ENCODE results near the gene SPECC1L. TPM values are rescaled to one million over a fixed set of nuclear protein-coding genes. Genes with fewer than 3 reads are reported as not detected.

SPECC1L gene
- total RNA-seq, 2 donors from 2014 or later, result 61.9 to 69.1 TPM

- no peaks in the 10 kb centered on the region for H3K9me3 ChIP-seq (ENCODE audit: control insufficient read depth, low read length)
- no peak overlapping the region for H3K9ac ChIP-seq (ENCODE audit: extremely low read depth, low read length, poor library complexity, severe bottlenecking)
- H3K27ac Mint-ChIP-seq, result no peak overlapping the region
- H3K27me3 Mint-ChIP-seq (ENCODE audit: insufficient read depth), result peaks cover 36% of the 10 kb centered on the region
- H3K36me3 ChIP-seq (ENCODE audit: control insufficient read depth, insufficient read depth, low read length), result no peaks in the 10 kb centered on the region
- DNase-seq, result no peak
- no peaks in the 10 kb centered on the region for H3K4me1 ChIP-seq (ENCODE audit: control insufficient read depth, insufficient read depth, low read length)
- H3K27me3 ChIP-seq (ENCODE audit: control insufficient read depth, insufficient read depth, low read length, poor library complexity, severe bottlenecking), result peaks cover 27% of the 10 kb centered on the region
- no peaks in the 10 kb centered on the region for H3K4me1 Mint-ChIP-seq
- H3K27ac ChIP-seq (ENCODE audit: low read depth, low read length), result no peak overlapping the region
- WGBS, 2 experiments (ENCODE audit: insufficient coverage in 1 of 2, insufficient read length in 1 of 2), result 94 to 100% methylated on average over 4 of the region's 4 CpGs
- H3K36me3 Mint-ChIP-seq (ENCODE audit: low read depth), result no peaks in the 10 kb centered on the region
- H3K9me3 Mint-ChIP-seq, result no peaks in the 10 kb centered on the region
- H3K4me3 ChIP-seq (ENCODE audit: low read length), result no peak overlapping the region
- no peak overlapping the region for H3K4me3 Mint-ChIP-seq
- TF ChIP-seq CTCF (conservative IDR thresholded peaks at IDR 0.05), result no peak
Observed at GRCh38 chr22:24426436-24426835, 155.8 kb downstream of the SPECC1L start.

- no peak overlapping the region for H3K27ac ChIP-seq (ENCODE audit: low read depth, low read length)
- no peak overlapping the region for H3K27ac Mint-ChIP-seq
- H3K4me1 ChIP-seq (ENCODE audit: control insufficient read depth, insufficient read depth, low read length), result no peaks in the 10 kb centered on the region
- no peak overlapping the region for H3K4me3 ChIP-seq (ENCODE audit: low read length)
- no peak overlapping the region for H3K9ac ChIP-seq (ENCODE audit: extremely low read depth, low read length, poor library complexity, severe bottlenecking)
- no peaks in the 10 kb centered on the region for H3K36me3 Mint-ChIP-seq (ENCODE audit: low read depth)
- no peaks in the 10 kb centered on the region for H3K36me3 ChIP-seq (ENCODE audit: control insufficient read depth, insufficient read depth, low read length)
- no peak for DNase-seq
- H3K27me3 Mint-ChIP-seq (ENCODE audit: insufficient read depth), result peaks cover 36% of the 10 kb centered on the region
- no peak overlapping the region for H3K4me3 Mint-ChIP-seq
- H3K9me3 Mint-ChIP-seq, result no peaks in the 10 kb centered on the region
- no peaks in the 10 kb centered on the region for H3K4me1 Mint-ChIP-seq
- WGBS, 2 experiments (ENCODE audit: insufficient coverage in 1 of 2, insufficient read length in 1 of 2), result 91 to 93% methylated on average over 5 to 19 of the region's 19 CpGs
- TF ChIP-seq CTCF (conservative IDR thresholded peaks at IDR 0.05), result no peak
- H3K9me3 ChIP-seq (ENCODE audit: control insufficient read depth, low read length), result no peaks in the 10 kb centered on the region
- H3K27me3 ChIP-seq (ENCODE audit: control insufficient read depth, insufficient read depth, low read length, poor library complexity, severe bottlenecking), result peaks cover 27% of the 10 kb centered on the region
Observed at GRCh38 chr22:24426851-24427499, 156.3 kb downstream of the SPECC1L start.

GRCh38 chr22:24427500-24428164 is 157.0 kb downstream of the SPECC1L start, which contains the start of gene ADORA2A:
Gene ADORA2A, plus strand, starts transcription at chr22:24427599. Its CDS starts 5,806 bp downstream, at chr22:24433405.
- TF ChIP-seq CTCF (conservative IDR thresholded peaks at IDR 0.05), result no peak
- peaks cover 27% of the 10 kb centered on the region for H3K27me3 ChIP-seq (ENCODE audit: control insufficient read depth, insufficient read depth, low read length, poor library complexity, severe bottlenecking)
- no peaks in the 10 kb centered on the region for H3K4me1 ChIP-seq (ENCODE audit: control insufficient read depth, insufficient read depth, low read length)
- Mint-ChIP-seq H3K4me3 (no peak within 1 kb of the TSS), H3K36me3 (ENCODE audit: low read depth) (no peaks in the 10 kb centered on the region), H3K4me1 (no peaks in the 10 kb centered on the region), H3K9me3 (no peaks in the 10 kb centered on the region), H3K27ac (no peak within 1 kb of the TSS), H3K27me3 (ENCODE audit: insufficient read depth) (peaks cover 30% of the 10 kb centered on the region)
- 94 to 98% methylated on average over 7 to 22 of the region's 22 CpGs for WGBS, 2 experiments (ENCODE audit: insufficient coverage in 1 of 2, insufficient read length in 1 of 2)
- DNase-seq, result no peak
- no peak within 1 kb of the TSS for H3K27ac ChIP-seq (ENCODE audit: low read depth, low read length)
- no peak within 1 kb of the TSS for H3K4me3 ChIP-seq (ENCODE audit: low read length)
- H3K36me3 ChIP-seq (ENCODE audit: control insufficient read depth, insufficient read depth, low read length), result no peaks in the 10 kb centered on the region
- no peak within 1 kb of the TSS for H3K9ac ChIP-seq (ENCODE audit: extremely low read depth, low read length, poor library complexity, severe bottlenecking)
- no peaks in the 10 kb centered on the region for H3K9me3 ChIP-seq (ENCODE audit: control insufficient read depth, low read length)
